WTC11 (cell line): Measurements from ENCODE around the gene AOC3.

Experiments used
- CREM ChIP-seq: sonication (generic); formaldehyde crosslinking; IDR thresholded peaks from 2 replicates; pipeline ENCODE4 v1.8.1; 2022; ENCODE audit warnings: mild to moderate bottlenecking, missing genetic modification reagents, moderate library complexity
- FOXP1 ChIP-seq: sonication (generic); formaldehyde crosslinking; IDR thresholded peaks from 2 replicates; pipeline ENCODE4 v1.8.0; 2022; ENCODE audit warnings: missing genetic modification reagents, mild to moderate bottlenecking, moderate library complexity, borderline replicate concordance
- JUN ChIP-seq: sonication (generic); formaldehyde crosslinking; IDR thresholded peaks from 2 replicates; pipeline ENCODE4 v1.8.0; 2023; ENCODE audit warnings: mild to moderate bottlenecking, missing genetic modification reagents
- KAT7 ChIP-seq: sonication (generic); formaldehyde crosslinking; IDR thresholded peaks from 2 replicates; pipeline ENCODE4 v1.8.1; 2023; ENCODE audit warnings: missing genetic modification reagents, mild to moderate bottlenecking, borderline replicate concordance
- TEAD4 ChIP-seq: sonication (generic); formaldehyde crosslinking; IDR thresholded peaks from 2 replicates; pipeline ENCODE4 v1.8.0; 2022; ENCODE audit warnings: mild to moderate bottlenecking, missing genetic modification reagents
- TP53 ChIP-seq: sonication (generic); formaldehyde crosslinking; IDR thresholded peaks from 2 replicates; pipeline ENCODE4 v1.8.1; 2023; ENCODE audit warnings: mild to moderate bottlenecking, missing genetic modification reagents
- TF ChIP-seq, protein P1 (sequence below): fragments of 200-600 bp; IDR thresholded peaks from 2 replicates; pipeline ENCODE4 v1.8.0; 2022; ENCODE audit warnings: antibody characterized with exemption
- TF ChIP-seq, protein P2 (sequence below): sonication (generic); formaldehyde crosslinking; IDR thresholded peaks from 2 replicates; pipeline ENCODE4 v1.8.0; 2022; ENCODE audit warnings: mild to moderate bottlenecking, missing genetic modification reagents
- TF ChIP-seq, protein P3 (sequence below): sonication (generic); formaldehyde crosslinking; IDR thresholded peaks from 2 replicates; pipeline ENCODE4 v1.8.1; 2022; ENCODE audit warnings: mild to moderate bottlenecking, missing genetic modification reagents, moderate library complexity, borderline replicate concordance
- TF ChIP-seq, protein P4 (sequence below): sonication (generic); formaldehyde crosslinking; IDR thresholded peaks from 2 replicates; pipeline ENCODE4 v1.8.0; 2022; ENCODE audit warnings: mild to moderate bottlenecking, missing genetic modification reagents
- TF ChIP-seq, protein P5 (sequence below): sonication (generic); formaldehyde crosslinking; IDR thresholded peaks from 2 replicates; pipeline ENCODE4 v1.8.1; 2022; ENCODE audit warnings: low read depth, mild to moderate bottlenecking, moderate library complexity, missing genetic modification reagents, borderline replicate concordance

DNA sequence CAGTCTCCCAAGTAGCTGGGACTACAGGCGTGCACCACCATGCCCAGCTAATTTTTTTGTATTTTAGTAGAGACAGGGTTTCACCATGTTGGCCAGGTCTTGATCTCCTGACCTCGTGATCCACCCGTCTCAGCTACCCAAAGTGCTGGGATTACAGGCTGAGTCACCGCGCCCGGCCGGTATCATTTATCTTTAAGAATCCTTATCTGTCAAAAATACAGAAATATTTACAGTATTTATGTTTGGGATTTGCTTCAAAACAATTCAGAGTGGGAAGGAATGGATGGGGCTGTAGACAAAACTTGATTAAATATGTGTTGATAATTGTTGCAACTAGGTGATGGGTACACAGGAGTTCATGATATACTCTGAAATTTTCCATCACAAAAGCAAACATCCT is 29.8 kb upstream of the AOC3 start:
- TF ChIP-seq, protein P1, sequence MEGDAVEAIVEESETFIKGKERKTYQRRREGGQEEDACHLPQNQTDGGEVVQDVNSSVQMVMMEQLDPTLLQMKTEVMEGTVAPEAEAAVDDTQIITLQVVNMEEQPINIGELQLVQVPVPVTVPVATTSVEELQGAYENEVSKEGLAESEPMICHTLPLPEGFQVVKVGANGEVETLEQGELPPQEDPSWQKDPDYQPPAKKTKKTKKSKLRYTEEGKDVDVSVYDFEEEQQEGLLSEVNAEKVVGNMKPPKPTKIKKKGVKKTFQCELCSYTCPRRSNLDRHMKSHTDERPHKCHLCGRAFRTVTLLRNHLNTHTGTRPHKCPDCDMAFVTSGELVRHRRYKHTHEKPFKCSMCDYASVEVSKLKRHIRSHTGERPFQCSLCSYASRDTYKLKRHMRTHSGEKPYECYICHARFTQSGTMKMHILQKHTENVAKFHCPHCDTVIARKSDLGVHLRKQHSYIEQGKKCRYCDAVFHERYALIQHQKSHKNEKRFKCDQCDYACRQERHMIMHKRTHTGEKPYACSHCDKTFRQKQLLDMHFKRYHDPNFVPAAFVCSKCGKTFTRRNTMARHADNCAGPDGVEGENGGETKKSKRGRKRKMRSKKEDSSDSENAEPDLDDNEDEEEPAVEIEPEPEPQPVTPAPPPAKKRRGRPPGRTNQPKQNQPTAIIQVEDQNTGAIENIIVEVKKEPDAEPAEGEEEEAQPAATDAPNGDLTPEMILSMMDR = no peak
- TF ChIP-seq, protein P2, sequence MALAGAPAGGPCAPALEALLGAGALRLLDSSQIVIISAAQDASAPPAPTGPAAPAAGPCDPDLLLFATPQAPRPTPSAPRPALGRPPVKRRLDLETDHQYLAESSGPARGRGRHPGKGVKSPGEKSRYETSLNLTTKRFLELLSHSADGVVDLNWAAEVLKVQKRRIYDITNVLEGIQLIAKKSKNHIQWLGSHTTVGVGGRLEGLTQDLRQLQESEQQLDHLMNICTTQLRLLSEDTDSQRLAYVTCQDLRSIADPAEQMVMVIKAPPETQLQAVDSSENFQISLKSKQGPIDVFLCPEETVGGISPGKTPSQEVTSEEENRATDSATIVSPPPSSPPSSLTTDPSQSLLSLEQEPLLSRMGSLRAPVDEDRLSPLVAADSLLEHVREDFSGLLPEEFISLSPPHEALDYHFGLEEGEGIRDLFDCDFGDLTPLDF (CRISPR knock-in tag) = no peak
- no peak for TF ChIP-seq TP53 (CRISPR knock-in tag)
- TF ChIP-seq, protein P3, sequence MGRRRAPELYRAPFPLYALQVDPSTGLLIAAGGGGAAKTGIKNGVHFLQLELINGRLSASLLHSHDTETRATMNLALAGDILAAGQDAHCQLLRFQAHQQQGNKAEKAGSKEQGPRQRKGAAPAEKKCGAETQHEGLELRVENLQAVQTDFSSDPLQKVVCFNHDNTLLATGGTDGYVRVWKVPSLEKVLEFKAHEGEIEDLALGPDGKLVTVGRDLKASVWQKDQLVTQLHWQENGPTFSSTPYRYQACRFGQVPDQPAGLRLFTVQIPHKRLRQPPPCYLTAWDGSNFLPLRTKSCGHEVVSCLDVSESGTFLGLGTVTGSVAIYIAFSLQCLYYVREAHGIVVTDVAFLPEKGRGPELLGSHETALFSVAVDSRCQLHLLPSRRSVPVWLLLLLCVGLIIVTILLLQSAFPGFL (CRISPR knock-in tag) = no peak
- no peak for TF ChIP-seq TEAD4
- TF ChIP-seq CREM (CRISPR knock-in tag) = no peak
- TF ChIP-seq, protein P4, sequence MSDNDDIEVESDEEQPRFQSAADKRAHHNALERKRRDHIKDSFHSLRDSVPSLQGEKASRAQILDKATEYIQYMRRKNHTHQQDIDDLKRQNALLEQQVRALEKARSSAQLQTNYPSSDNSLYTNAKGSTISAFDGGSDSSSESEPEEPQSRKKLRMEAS (CRISPR knock-in tag) = no peak
- no peak for TF ChIP-seq JUN
- TF ChIP-seq, protein P5, sequence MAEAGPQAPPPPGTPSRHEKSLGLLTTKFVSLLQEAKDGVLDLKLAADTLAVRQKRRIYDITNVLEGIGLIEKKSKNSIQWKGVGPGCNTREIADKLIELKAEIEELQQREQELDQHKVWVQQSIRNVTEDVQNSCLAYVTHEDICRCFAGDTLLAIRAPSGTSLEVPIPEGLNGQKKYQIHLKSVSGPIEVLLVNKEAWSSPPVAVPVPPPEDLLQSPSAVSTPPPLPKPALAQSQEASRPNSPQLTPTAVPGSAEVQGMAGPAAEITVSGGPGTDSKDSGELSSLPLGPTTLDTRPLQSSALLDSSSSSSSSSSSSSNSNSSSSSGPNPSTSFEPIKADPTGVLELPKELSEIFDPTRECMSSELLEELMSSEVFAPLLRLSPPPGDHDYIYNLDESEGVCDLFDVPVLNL (CRISPR knock-in tag) = no peak
- TF ChIP-seq FOXP1 (CRISPR knock-in tag) = no peak
- no peak for TF ChIP-seq KAT7 (CRISPR knock-in tag)
